PC-9 (cell line): Measurements from ENCODE around the gene ABLIM1. TPM values are rescaled to one million over a fixed set of nuclear protein-coding genes. Genes with fewer than 3 reads are reported as not detected.
A peak's percentile ranks its signal among the peaks of the same experiment; 100 is the strongest.

ENCODE experiments used
- BruUV-seq: library from RNA; stranded (reverse); fragments of 400-500 nt; replicated peaks from 2 replicates; lab custom pipeline; 2021; lab: Mats Ljungman, UMichigan
- CTCF ChIA-PET: fragments of 300-600 bp; sonication (Branson Sonifier 250); formaldehyde crosslinking; loops from one replicate; lab custom pipeline; 2022; ENCODE audit warnings: antibody characterized with exemption; lab: Charles Lee
- POLR2A ChIA-PET: fragments of 300-600 bp; sonication (Branson Sonifier 250); formaldehyde crosslinking; loops from one replicate; lab custom pipeline; 2022; ENCODE audit warnings: antibody characterized with exemption; ENCODE audit not compliant: unreplicated experiment; lab: Charles Lee
- DNase-seq, 2 experiments: peaks; one replicate each; pipeline versions ENCODE4 v3.0.0 to v3.0.0-alpha.2; 2015 to 2022; ENCODE audit warnings: mixed read lengths in 1 of 2
- H2AFZ ChIP-seq: fragments of 200-600 bp; sonication (generic); 2 replicates; pipeline ENCODE4 v1.8.1; 2017; ENCODE audit warnings: antibody characterized with exemption
- H3F3A ChIP-seq: fragments of 200-600 bp; sonication (generic); 2 replicates; pipeline ENCODE4 v1.8.1; 2017; ENCODE audit warnings: antibody characterized with exemption, mild to moderate bottlenecking, low read depth; ENCODE audit not compliant: insufficient read depth
- H3K27ac ChIP-seq: fragments of 200-600 bp; sonication (generic); 2 replicates; pipeline ENCODE4 v1.6.1; 2016; ENCODE audit warnings: mixed run types
- H3K27me3 ChIP-seq: fragments of 200-600 bp; sonication (generic); 2 replicates; pipeline ENCODE4 v1.6.1; 2016; ENCODE audit warnings: low read depth, mixed run types; ENCODE audit not compliant: insufficient read depth
- H3K36me3 ChIP-seq: fragments of 200-600 bp; sonication (generic); 2 replicates; pipeline ENCODE4 v1.6.1; 2016; ENCODE audit warnings: low read depth, mixed run types
- H3K4me1 ChIP-seq: fragments of 200-600 bp; sonication (generic); replicated peaks from 2 replicates; pipeline ENCODE4 v1.6.1; 2016; ENCODE audit warnings: mixed run types; ENCODE audit not compliant: insufficient read depth
- H3K4me2 ChIP-seq: fragments of 200-600 bp; sonication (generic); 2 replicates; pipeline ENCODE4 v1.6.1; 2017; ENCODE audit warnings: mixed run types
- H3K4me3 ChIP-seq: fragments of 200-600 bp; sonication (generic); 2 replicates; pipeline ENCODE4 v1.6.1; 2016; ENCODE audit warnings: mixed run types
- H3K79me2 ChIP-seq: fragments of 200-600 bp; sonication (generic); 2 replicates; pipeline ENCODE4 v1.6.1; 2017; ENCODE audit warnings: low read depth, mixed run types
- H3K9me2 ChIP-seq: fragments of 200-600 bp; sonication (generic); 2 replicates; pipeline ENCODE4 v1.8.1; 2017; ENCODE audit warnings: mild to moderate bottlenecking; ENCODE audit not compliant: insufficient read depth
- H3K9me3 ChIP-seq: fragments of 200-600 bp; sonication (generic); 2 replicates; pipeline ENCODE4 v1.8.1; 2016; ENCODE audit warnings: low read depth; ENCODE audit not compliant: insufficient read depth
- H4K20me1 ChIP-seq: fragments of 200-600 bp; sonication (generic); 2 replicates; pipeline ENCODE4 v1.8.1; 2017; ENCODE audit not compliant: insufficient read depth
- EZH2 ChIP-seq: fragments of 200-600 bp; sonication (generic); IDR thresholded peaks from 2 replicates; pipeline ENCODE4 v1.8.0; 2017; ENCODE audit warnings: antibody characterized with exemption, low read depth
- intact Hi-C: fragments of 100-400 bp; cut with micrococcal nuclease; formaldehyde crosslinking; loops from one replicate; pipeline ENCODE4 v1.10.0; 2022; ENCODE audit not compliant: unreplicated experiment
- total RNA-seq: library from RNA; stranded (reverse); gene quantifications from 2 replicates; pipeline ENCODE4 v1.2.3, GENCODE V29; 2021
- TF ChIP-seq, protein P1 (sequence below): fragments of 200-600 bp; sonication (generic); conservative IDR thresholded peaks from 2 replicates; pipeline ENCODE4 v1.6.1; 2017; ENCODE audit warnings: mixed run types, antibody characterized with exemption, mild to moderate bottlenecking, moderate library complexity

ABLIM1 gene
- total RNA-seq, 1 experiment from 2014 or later: 68.7 TPM

- H3K27me3 ChIP-seq: no peaks in the 10 kb centered on the region
- no peaks in the 10 kb centered on the region for H3K79me2 ChIP-seq
- POLR2A ChIA-PET: interaction anchor here (0.6 to 0.9 kb wide), 4 partner anchors 10 to 1465 kb away, joined by 3 to 7 read pairs (median 6); no protein-coding TSS in a partner anchor
- CTCF ChIA-PET: no interaction called here
- no peak overlapping the region; the same call in 1 of the 2 replicates for H3K4me3 ChIP-seq
- H3K27ac ChIP-seq: peak overlapping the region; percentile 88
- no peaks in the 10 kb centered on the region for H4K20me1 ChIP-seq
- intact Hi-C loops: loop anchor here (1.0 to 5.0 kb wide), 2 partner anchors 92 to 166 kb away; no protein-coding TSS in a partner anchor
- no peak for TF ChIP-seq EZH2
- TF ChIP-seq, protein P1, sequence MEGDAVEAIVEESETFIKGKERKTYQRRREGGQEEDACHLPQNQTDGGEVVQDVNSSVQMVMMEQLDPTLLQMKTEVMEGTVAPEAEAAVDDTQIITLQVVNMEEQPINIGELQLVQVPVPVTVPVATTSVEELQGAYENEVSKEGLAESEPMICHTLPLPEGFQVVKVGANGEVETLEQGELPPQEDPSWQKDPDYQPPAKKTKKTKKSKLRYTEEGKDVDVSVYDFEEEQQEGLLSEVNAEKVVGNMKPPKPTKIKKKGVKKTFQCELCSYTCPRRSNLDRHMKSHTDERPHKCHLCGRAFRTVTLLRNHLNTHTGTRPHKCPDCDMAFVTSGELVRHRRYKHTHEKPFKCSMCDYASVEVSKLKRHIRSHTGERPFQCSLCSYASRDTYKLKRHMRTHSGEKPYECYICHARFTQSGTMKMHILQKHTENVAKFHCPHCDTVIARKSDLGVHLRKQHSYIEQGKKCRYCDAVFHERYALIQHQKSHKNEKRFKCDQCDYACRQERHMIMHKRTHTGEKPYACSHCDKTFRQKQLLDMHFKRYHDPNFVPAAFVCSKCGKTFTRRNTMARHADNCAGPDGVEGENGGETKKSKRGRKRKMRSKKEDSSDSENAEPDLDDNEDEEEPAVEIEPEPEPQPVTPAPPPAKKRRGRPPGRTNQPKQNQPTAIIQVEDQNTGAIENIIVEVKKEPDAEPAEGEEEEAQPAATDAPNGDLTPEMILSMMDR: no peak
- H3K9me2 ChIP-seq: no peaks in the 10 kb centered on the region
- peak; percentile 69 to 95 for DNase-seq
- peak overlapping the region; percentile 70 for H3K4me2 ChIP-seq
- no peaks in the 10 kb centered on the region for H3K36me3 ChIP-seq
- H3K4me1 ChIP-seq: peaks cover 43% of the 10 kb centered on the region
- H3K9me3 ChIP-seq: no peaks in the 10 kb centered on the region
- H2AFZ ChIP-seq: no peak overlapping the region
- no TSS peak for BruUV-seq
- peaks cover 36% of the 10 kb centered on the region for H3F3A ChIP-seq
Measured at GRCh38 chr10:114412907-114413797, 244.9 kb downstream of the ABLIM1 start.

- BruUV-seq: no TSS peak
- Histone ChIP-seq H3K4me1 (peaks cover 55% of the 10 kb centered on the region), H3K36me3 (no peaks in the 10 kb centered on the region), H4K20me1 (no peaks in the 10 kb centered on the region), H3F3A (peaks cover 42% of the 10 kb centered on the region), H3K4me3 (no peak overlapping the region), H3K27ac (peak overlapping the region; percentile 67), H3K27me3 (no peaks in the 10 kb centered on the region), H3K9me3 (no peaks in the 10 kb centered on the region), H2AFZ (no peak overlapping the region), H3K9me2 (no peaks in the 10 kb centered on the region), H3K79me2 (peaks cover 2% of the 10 kb centered on the region; the same call in 1 of the 2 replicates), H3K4me2 (peak overlapping the region; percentile 51)
- POLR2A ChIA-PET: interaction anchor here (0.7 kb wide), 1 partner anchor 257 kb away, joined by 7 read pairs; no protein-coding TSS in a partner anchor
- intact Hi-C loops: no loop called here
- peak in 1 of 2 experiments; percentile 74 for DNase-seq
- CTCF ChIA-PET: interaction anchor here (0.6 kb wide), 1 partner anchor 429 kb away, joined by 4 read pairs; no protein-coding TSS in a partner anchor
- TF ChIP-seq, protein P1: no peak
- TF ChIP-seq EZH2: no peak
Measured at GRCh38 chr10:114408968-114409444, 249.1 kb downstream of the ABLIM1 start.

DNA sequence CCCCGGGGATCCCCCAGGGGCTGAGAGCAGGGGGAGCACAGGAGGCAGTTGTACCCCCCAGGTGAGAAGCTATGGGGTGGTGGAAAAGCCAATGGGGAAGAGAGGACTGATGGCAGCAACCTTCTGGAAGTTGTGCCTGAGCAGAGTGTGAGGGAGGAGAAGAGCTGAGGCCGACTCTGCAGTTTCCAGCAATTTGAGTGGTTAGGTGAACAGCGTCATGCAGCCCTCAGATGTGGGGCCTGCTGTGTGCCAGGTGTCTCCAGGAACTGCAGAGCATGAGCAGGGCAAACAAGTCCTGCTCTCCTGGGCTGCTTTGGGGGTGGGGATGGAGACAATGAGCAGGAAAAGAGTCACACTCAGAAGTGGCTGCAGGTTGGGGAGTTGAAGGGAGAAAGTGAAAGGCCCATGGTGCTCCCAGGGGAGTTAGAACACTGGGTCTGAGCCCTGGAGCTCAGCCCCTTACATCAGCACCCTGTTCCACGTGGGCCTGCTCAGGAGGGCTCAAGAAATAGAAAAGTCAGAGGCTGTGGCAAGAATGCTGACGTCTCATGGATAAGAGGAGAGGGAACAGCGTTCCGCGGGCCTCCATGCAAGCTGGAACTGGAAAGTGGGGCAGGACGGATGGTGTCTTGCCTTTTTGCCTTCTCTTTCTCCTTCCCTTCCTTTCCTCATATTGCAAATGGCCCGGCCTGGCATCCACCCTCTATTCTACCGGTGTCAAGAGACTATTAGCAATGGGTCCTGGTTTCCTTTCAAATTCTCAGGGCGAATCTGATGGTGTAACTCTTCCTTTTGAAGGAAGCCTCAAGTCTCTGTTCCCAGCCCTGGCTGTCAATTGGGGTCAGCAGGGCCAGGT, 249.7 kb downstream of the ABLIM1 start:
- Histone ChIP-seq H3K27me3 (no peaks in the 10 kb centered on the region), H3K4me1 (peaks cover 50% of the 10 kb centered on the region), H3K4me2 (peak overlapping the region; percentile 51), H3K4me3 (no peak overlapping the region), H3F3A (peaks cover 39% of the 10 kb centered on the region), H4K20me1 (no peaks in the 10 kb centered on the region), H3K9me3 (no peaks in the 10 kb centered on the region), H3K79me2 (peaks cover 5% of the 10 kb centered on the region), H2AFZ (no peak overlapping the region), H3K36me3 (no peaks in the 10 kb centered on the region), H3K27ac (peak overlapping the region; percentile 67), H3K9me2 (no peaks in the 10 kb centered on the region)
- ChIA-PET POLR2A (interaction anchor here (0.7 kb wide), 1 partner anchor 256 kb away, joined by 7 read pairs; no protein-coding TSS in a partner anchor), CTCF (interaction anchor here (0.6 kb wide), 1 partner anchor 430 kb away, joined by 4 read pairs; no protein-coding TSS in a partner anchor)
- BruUV-seq: no TSS peak
- intact Hi-C loops: no loop called here
- DNase-seq: no peak
- TF ChIP-seq, protein P1: no peak
- TF ChIP-seq EZH2: no peak
